Body of pancreas (tissue), 4 donors: ENCODE results near the gene XAGE3.

Experiments used
- POLR2A ChIP-seq, 3 donors: fragments of 450-650 bp; IDR thresholded peaks; one replicate each; pipeline ENCODE4 v1.6.1; 2016; ENCODE audit warnings: antibody characterized with exemption in 3 of 3, mild to moderate bottlenecking in 2 of 3
- TF ChIP-seq, protein P1 (sequence below), 7 experiments: fragments of 450-650 bp in 4 of 7; fragments of 200-600 bp in 3 of 7; sonication (generic) in 3 of 7; IDR thresholded peaks; one replicate each; pipeline ENCODE4 v1.5.1; 2016 to 2019; ENCODE audit warnings: antibody characterized with exemption in 7 of 7

DNA sequence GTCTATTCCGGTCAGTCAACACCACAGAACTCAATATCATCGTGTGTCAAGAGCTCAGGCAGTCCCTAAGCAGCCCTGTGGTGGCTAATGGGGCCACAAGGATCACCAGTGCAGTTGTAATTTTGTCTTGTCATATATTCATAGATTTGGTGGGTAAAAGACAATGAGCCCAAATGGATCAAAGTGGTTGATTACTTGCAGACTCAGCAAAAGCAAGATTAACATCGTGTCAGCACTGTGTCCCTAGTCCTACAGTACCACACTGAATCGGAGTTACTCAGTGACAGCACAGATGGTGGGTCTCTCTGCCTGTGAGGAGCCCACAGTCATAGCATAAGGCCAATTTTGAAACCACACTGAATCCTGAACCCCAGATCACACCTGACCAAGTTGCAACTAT, 48.1 kb downstream of the XAGE3 start:
- TF ChIP-seq, protein P1, sequence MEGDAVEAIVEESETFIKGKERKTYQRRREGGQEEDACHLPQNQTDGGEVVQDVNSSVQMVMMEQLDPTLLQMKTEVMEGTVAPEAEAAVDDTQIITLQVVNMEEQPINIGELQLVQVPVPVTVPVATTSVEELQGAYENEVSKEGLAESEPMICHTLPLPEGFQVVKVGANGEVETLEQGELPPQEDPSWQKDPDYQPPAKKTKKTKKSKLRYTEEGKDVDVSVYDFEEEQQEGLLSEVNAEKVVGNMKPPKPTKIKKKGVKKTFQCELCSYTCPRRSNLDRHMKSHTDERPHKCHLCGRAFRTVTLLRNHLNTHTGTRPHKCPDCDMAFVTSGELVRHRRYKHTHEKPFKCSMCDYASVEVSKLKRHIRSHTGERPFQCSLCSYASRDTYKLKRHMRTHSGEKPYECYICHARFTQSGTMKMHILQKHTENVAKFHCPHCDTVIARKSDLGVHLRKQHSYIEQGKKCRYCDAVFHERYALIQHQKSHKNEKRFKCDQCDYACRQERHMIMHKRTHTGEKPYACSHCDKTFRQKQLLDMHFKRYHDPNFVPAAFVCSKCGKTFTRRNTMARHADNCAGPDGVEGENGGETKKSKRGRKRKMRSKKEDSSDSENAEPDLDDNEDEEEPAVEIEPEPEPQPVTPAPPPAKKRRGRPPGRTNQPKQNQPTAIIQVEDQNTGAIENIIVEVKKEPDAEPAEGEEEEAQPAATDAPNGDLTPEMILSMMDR (IDR thresholded peaks at IDR 0.05) = no peak
- no peak for TF ChIP-seq POLR2A (IDR thresholded peaks at IDR 0.05)
